Subcutaneous abdominal adipose tissue (tissue), 5 donors: Measurements from ENCODE around the gene WDR36.

Source experiments
- H3K27ac ChIP-seq: one replicate; pipeline ENCODE4 v1.7.0; 2013; ENCODE audit warnings: low read depth, mild to moderate bottlenecking, inconsistent platforms, low read length, moderate library complexity
- H3K27me3 ChIP-seq, 5 donors: one replicate each; pipeline ENCODE4 v1.7.0; 2013; ENCODE audit warnings: low read length in 5 of 5, inconsistent platforms in 1 of 5; ENCODE audit not compliant: control insufficient read depth in 5 of 5, insufficient read depth in 4 of 5
- H3K36me3 ChIP-seq, 5 donors: one replicate each; pipeline ENCODE4 v1.7.0; 2013; ENCODE audit warnings: low read length in 5 of 5; ENCODE audit not compliant: control insufficient read depth in 5 of 5, insufficient read depth in 5 of 5
- H3K4me1 ChIP-seq, 5 donors: one replicate each; pipeline ENCODE4 v1.7.0; 2013; ENCODE audit warnings: low read length in 5 of 5, mild to moderate bottlenecking in 3 of 5, moderate library complexity in 1 of 5; ENCODE audit not compliant: control insufficient read depth in 5 of 5, insufficient read depth in 5 of 5
- H3K4me3 ChIP-seq, 5 donors: one replicate each; pipeline ENCODE4 v1.7.0; 2013; ENCODE audit warnings: low read length in 5 of 5, low read depth in 1 of 5
- H3K9ac ChIP-seq, 5 donors: one replicate each; pipeline ENCODE4 v1.7.0; 2013; ENCODE audit warnings: low read length in 5 of 5, mild to moderate bottlenecking in 4 of 5, moderate library complexity in 3 of 5
- H3K9me3 ChIP-seq, 5 donors: one replicate each; pipeline ENCODE4 v1.7.0; 2013; ENCODE audit warnings: low read length in 5 of 5; ENCODE audit not compliant: control insufficient read depth in 5 of 5
- donor health status: healthy.
- donor health status: healthy.
- donor health status: healthy.
- donor health status: healthy.
- donor health status: healthy.

The WDR36 gene

GRCh38 chr5:111144352-111144930, 52.3 kb downstream of the WDR36 start:
- Histone ChIP-seq H3K27ac (no peak overlapping the region), H3K4me1 (peaks cover 0 to 3% (median 0%) of the 10 kb centered on the region in 5 donors), H3K36me3 (no peaks in the 10 kb centered on the region), H3K4me3 (no peak overlapping the region), H3K9me3 (no peaks in the 10 kb centered on the region), H3K9ac (no peak overlapping the region), H3K27me3 (no peaks in the 10 kb centered on the region)

GRCh38 chr5:111146053-111146452, 53.9 kb downstream of the WDR36 start:
- peaks cover 0 to 3% (median 0%) of the 10 kb centered on the region in 5 donors for H3K4me1 ChIP-seq
- H3K36me3 ChIP-seq: no peaks in the 10 kb centered on the region
- H3K9ac ChIP-seq: no peak overlapping the region
- no peak overlapping the region for H3K27ac ChIP-seq
- H3K27me3 ChIP-seq: no peaks in the 10 kb centered on the region
- no peak overlapping the region for H3K4me3 ChIP-seq
- no peaks in the 10 kb centered on the region for H3K9me3 ChIP-seq

- Histone ChIP-seq H3K36me3 (no peaks in the 10 kb centered on the region), H3K27me3 (no peaks in the 10 kb centered on the region), H3K27ac (no peak overlapping the region), H3K9ac (no peak overlapping the region), H3K4me1 (peaks cover 0 to 3% (median 0%) of the 10 kb centered on the region in 5 donors), H3K4me3 (no peak overlapping the region), H3K9me3 (no peaks in the 10 kb centered on the region)
These were observed 55.4 kb downstream of the WDR36 start for GRCh38 chr5:111147502-111147901.

GRCh38 chr5:111151998-111152397, 59.9 kb downstream of the WDR36 start:
- no peaks in the 10 kb centered on the region for H3K27me3 ChIP-seq
- H3K4me1 ChIP-seq: no peaks in the 10 kb centered on the region
- no peaks in the 10 kb centered on the region for H3K9me3 ChIP-seq
- H3K36me3 ChIP-seq: no peaks in the 10 kb centered on the region
- H3K9ac ChIP-seq: no peak overlapping the region
- no peak overlapping the region for H3K4me3 ChIP-seq
- no peak overlapping the region for H3K27ac ChIP-seq

GRCh38 chr5:111153483-111153882, 61.3 kb downstream of the WDR36 start:
- Histone ChIP-seq H3K27ac (no peak overlapping the region), H3K36me3 (no peaks in the 10 kb centered on the region), H3K4me1 (no peaks in the 10 kb centered on the region), H3K9ac (no peak overlapping the region), H3K9me3 (no peaks in the 10 kb centered on the region), H3K4me3 (no peak overlapping the region), H3K27me3 (no peaks in the 10 kb centered on the region)

GRCh38 chr5:111153945-111154344, 61.8 kb downstream of the WDR36 start:
- Histone ChIP-seq H3K4me1 (no peaks in the 10 kb centered on the region), H3K36me3 (no peaks in the 10 kb centered on the region), H3K9ac (no peak overlapping the region), H3K27me3 (no peaks in the 10 kb centered on the region), H3K27ac (no peak overlapping the region), H3K4me3 (no peak overlapping the region), H3K9me3 (no peaks in the 10 kb centered on the region)

- H3K9ac ChIP-seq: no peak overlapping the region
- H3K4me1 ChIP-seq: no peaks in the 10 kb centered on the region
- H3K9me3 ChIP-seq: no peaks in the 10 kb centered on the region
- H3K27ac ChIP-seq: no peak overlapping the region
- H3K4me3 ChIP-seq: no peak overlapping the region
- no peaks in the 10 kb centered on the region for H3K27me3 ChIP-seq
- H3K36me3 ChIP-seq: no peaks in the 10 kb centered on the region
These were observed 66.1 kb downstream of the WDR36 start for GRCh38 chr5:111158105-111158744.

GRCh38 chr5:111159845-111160244, 67.7 kb downstream of the WDR36 start:
- H3K9ac ChIP-seq: no peak overlapping the region
- no peak overlapping the region for H3K4me3 ChIP-seq
- no peaks in the 10 kb centered on the region for H3K36me3 ChIP-seq
- no peaks in the 10 kb centered on the region for H3K27me3 ChIP-seq
- no peaks in the 10 kb centered on the region for H3K9me3 ChIP-seq
- H3K27ac ChIP-seq: no peak overlapping the region
- H3K4me1 ChIP-seq: no peaks in the 10 kb centered on the region

GRCh38 chr5:111163000-111163399, 70.9 kb downstream of the WDR36 start:
- Histone ChIP-seq H3K36me3 (no peaks in the 10 kb centered on the region), H3K9me3 (no peaks in the 10 kb centered on the region), H3K27me3 (no peaks in the 10 kb centered on the region), H3K4me3 (no peak overlapping the region), H3K9ac (no peak overlapping the region), H3K4me1 (peaks cover 0 to 8% (median 0%) of the 10 kb centered on the region in 5 donors), H3K27ac (no peak overlapping the region)

GRCh38 chr5:111165058-111165457, 72.9 kb downstream of the WDR36 start:
- Histone ChIP-seq H3K9me3 (no peaks in the 10 kb centered on the region), H3K27ac (no peak overlapping the region), H3K9ac (no peak overlapping the region), H3K4me3 (no peak overlapping the region), H3K4me1 (peaks cover 0 to 11% (median 0%) of the 10 kb centered on the region in 5 donors), H3K36me3 (no peaks in the 10 kb centered on the region), H3K27me3 (no peaks in the 10 kb centered on the region)
